ENCODE measurements around the gene NMB. TPM values are rescaled to one million over a fixed set of nuclear protein-coding genes. Genes with fewer than 3 reads are reported as not detected.

NMB gene
- total RNA-seq, 1 experiment from 2014 or later = 11.5 TPM

- Mint-ChIP-seq H3K27ac (no peak overlapping the region), H3K4me3 (no peak overlapping the region), H3K9me3 (no peaks in the 10 kb centered on the region), H3K27me3 (ENCODE audit: low read depth) (0 out of 2 replicates have a peak, but pooled peaks cover under 1% of the 10 kb centered on the region), H3K4me1 (peaks cover 4 to 6% of the 10 kb centered on the region in 2 experiments; a peak in 3 of 4 replicates), H3K36me3 (ENCODE audit: insufficient read depth in 1 of 3, low read depth in 3 of 3) (peaks cover 32 to 74% (median 57%) of the 10 kb centered on the region in 3 experiments)
- Histone ChIP-seq H2BK15ac (ENCODE audit: low read depth, low read length) (no peak overlapping the region), H2BK12ac (ENCODE audit: insufficient read length, low read depth, low read length) (no peak overlapping the region), H3K27ac (ENCODE audit: insufficient read length, low read depth, low read length) (no peak overlapping the region), H2BK120ac (ENCODE audit: low read depth, low read length, poor library complexity, severe bottlenecking) (no peak overlapping the region), H2AFZ (ENCODE audit: low read length) (no peak overlapping the region), H2BK5ac (ENCODE audit: insufficient read length, low read length) (no peak overlapping the region), H4K5ac (ENCODE audit: insufficient read length, low read depth, low read length) (no peak overlapping the region), H3K23me2 (ENCODE audit: insufficient read length, low read depth, low read length, poor library complexity, severe bottlenecking) (peaks cover 5% of the 10 kb centered on the region), H3K18ac (ENCODE audit: insufficient read length, low read depth, low read length) (no peak overlapping the region), H3K79me1 (ENCODE audit: insufficient read depth, low read depth, low read length, poor library complexity, severe bottlenecking) (no peaks in the 10 kb centered on the region), H2AK5ac (ENCODE audit: insufficient read length, low read length) (no peak overlapping the region), H3K27me3 (ENCODE audit: insufficient read depth, low read length) (no peaks in the 10 kb centered on the region), H3T11ph (ENCODE audit: low read length) (no peak overlapping the region), H3K23ac (ENCODE audit: insufficient read length, low read depth, low read length) (no peak overlapping the region), H3K9me3 (ENCODE audit: control insufficient read depth, low read depth, low read length) (no peaks in the 10 kb centered on the region), H4K20me1 (ENCODE audit: control insufficient read depth, insufficient read depth, insufficient read length) (no peaks in the 10 kb centered on the region), H4K91ac (ENCODE audit: insufficient read length, low read depth, low read length) (no peak overlapping the region), H3K4me2 (ENCODE audit: insufficient read depth, insufficient read length, low read length) (no peak overlapping the region), H3K79me2 (ENCODE audit: insufficient read depth, low read length) (no peaks in the 10 kb centered on the region), H4K8ac (replicated peaks; ENCODE audit: insufficient read length, low read depth, low read length) (no peak overlapping the region), H3K4ac (ENCODE audit: low read depth, low read length) (no peak overlapping the region), H3K4me1 (ENCODE audit: insufficient read depth, low read length) (no peaks in the 10 kb centered on the region), H2BK20ac (ENCODE audit: low read depth, low read length, poor library complexity, severe bottlenecking) (no peak overlapping the region), H3K9ac (ENCODE audit: extremely low read depth, insufficient read length, low read length) (no peak overlapping the region), H3K14ac (ENCODE audit: insufficient read depth, low read length) (no peak overlapping the region), H3K56ac (ENCODE audit: insufficient read length, low read depth, low read length) (no peak overlapping the region)
- TF ChIP-seq, protein P1, sequence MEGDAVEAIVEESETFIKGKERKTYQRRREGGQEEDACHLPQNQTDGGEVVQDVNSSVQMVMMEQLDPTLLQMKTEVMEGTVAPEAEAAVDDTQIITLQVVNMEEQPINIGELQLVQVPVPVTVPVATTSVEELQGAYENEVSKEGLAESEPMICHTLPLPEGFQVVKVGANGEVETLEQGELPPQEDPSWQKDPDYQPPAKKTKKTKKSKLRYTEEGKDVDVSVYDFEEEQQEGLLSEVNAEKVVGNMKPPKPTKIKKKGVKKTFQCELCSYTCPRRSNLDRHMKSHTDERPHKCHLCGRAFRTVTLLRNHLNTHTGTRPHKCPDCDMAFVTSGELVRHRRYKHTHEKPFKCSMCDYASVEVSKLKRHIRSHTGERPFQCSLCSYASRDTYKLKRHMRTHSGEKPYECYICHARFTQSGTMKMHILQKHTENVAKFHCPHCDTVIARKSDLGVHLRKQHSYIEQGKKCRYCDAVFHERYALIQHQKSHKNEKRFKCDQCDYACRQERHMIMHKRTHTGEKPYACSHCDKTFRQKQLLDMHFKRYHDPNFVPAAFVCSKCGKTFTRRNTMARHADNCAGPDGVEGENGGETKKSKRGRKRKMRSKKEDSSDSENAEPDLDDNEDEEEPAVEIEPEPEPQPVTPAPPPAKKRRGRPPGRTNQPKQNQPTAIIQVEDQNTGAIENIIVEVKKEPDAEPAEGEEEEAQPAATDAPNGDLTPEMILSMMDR (conservative IDR thresholded peaks at IDR 0.05) = no peak
- no peak for DNase-seq
- no CpG with 5 or more reads among the region's 2 CpGs for WGBS (ENCODE audit: extremely low coverage, insufficient read length, low lambda C conversion rate)
These were observed 8.3 kb downstream of the NMB start for GRCh38 chr15:84649706-84650105.

Data from H9 (cell line).